SIG-M5 treated with dmso at 0.1 percent for 504 hours (cell line): ENCODE results near the gene C16orf87.

Source experiments
- DNase-seq: peaks from one replicate; lab custom pipeline; 2025; ENCODE audit not compliant: unreplicated experiment; lab: John Stamatoyannopoulos, UW

C16orf87 gene

DNA sequence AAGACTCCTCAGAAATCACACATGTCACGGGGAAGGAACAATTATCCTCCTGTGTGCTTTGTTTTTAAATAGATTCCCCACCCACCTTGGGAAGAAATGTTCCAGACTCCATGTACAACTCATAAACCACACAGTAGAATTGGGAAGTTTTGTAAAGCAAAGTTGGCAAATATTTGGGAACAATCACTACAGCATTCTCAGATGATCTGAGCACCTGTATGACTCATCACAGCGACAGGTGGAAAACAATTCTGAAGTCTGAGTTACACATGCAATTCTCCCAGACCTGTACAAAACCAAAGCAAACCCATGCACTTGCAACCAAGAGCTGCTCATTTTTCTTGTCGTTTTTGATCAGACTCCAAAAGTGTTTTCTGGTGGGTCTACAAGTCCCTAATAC lies 68.4 kb downstream of the C16orf87 start:
- no peak for DNase-seq

DNA sequence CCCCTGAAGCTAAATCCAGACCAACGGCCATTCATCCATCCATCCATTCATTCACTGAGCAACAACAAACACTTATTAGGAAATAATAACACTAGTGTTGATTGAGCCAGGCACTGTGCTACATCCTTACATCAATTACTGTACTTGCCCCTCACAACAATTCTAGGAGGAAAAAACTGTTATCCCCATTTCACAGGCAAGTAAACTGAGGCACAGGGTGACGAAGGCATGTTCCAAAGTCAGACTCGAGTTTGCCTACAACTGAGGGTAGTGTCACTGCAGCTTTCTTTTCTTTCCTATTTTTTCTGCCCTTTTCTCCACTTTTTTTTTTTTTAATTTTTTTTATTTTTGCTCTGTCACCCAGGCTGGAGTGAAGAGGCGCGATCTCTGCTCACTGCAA lies 71.7 kb downstream of the C16orf87 start:
- DNase-seq: no peak

DNA sequence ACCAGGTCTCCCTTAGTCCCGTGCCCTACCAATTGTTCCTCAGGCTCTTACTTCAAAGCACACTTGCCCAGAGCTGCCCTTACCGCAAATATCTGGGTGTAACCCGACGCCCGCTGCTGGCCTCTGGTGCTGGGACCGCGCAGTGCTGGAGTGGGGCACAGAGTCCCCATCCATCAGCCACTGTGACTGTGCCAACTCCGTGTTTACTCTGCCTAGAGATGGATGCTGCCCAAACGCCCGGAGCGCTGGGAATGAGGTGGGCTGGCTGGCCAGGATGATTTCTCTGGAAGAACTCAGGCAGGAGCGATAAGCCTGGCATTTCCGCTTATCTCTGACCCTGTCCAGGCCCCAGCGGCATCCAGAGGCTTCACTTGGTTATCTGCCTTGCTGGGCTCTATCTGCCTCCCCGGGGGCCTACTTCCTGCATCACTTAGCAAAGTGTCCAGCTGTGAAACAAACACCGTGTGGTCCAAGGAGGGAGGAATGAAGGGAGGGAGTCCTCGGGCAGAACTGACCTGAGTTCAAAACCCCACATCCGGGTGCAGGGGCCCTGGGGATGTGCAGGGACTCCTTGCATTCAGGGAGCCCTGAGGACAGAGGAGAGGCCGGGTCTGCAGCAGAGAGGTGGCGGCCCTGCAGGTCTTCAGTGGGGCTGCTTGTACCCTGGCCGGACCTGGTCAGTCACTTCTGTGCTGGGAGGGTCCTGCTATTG lies 73.5 kb downstream of the C16orf87 start:
- DNase-seq: no peak

- no peak for DNase-seq
Observed at GRCh38 chr16:46756772-46757171, 74.2 kb downstream of the C16orf87 start.

DNA sequence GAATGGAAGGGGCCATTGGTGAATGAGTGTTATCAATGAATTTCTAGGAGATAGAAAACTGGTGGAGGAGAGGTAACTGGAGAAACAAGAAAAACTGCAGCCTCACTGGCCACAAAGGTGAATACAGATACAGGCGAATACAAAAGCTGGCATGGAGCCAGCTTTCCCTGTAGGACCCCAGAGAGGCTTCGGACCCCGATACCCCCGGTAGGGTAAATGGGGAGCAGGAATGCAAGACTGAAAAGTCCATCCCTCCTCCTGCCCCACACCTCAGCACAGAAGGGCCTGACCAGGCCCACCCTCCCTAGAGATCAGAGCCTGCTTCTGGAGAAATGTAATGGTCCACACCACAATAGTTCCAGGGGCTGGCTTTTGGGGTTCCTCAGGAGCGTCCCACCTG lies 78.0 kb downstream of the C16orf87 start:
- DNase-seq: no peak

DNA sequence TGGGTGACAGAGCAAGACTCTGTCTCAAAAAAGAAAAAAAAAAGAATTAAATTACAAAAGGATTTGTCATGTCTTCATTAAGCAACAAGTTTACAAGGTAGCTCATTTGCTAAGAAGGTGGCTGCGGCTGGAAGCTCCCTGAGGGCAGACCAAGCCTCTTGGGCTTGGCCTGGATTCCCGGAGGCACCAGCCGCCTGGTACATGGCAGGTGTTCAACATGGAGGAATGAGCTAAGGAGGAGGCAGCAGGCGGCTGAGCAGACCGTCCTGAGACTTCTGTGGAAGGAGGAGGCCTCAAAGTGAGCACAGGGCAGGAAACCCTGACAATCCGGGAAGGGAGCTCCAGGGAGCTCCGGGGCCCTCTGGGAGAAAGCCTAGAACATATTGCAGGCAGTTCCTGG lies 79.6 kb downstream of the C16orf87 start:
- DNase-seq: no peak

DNA sequence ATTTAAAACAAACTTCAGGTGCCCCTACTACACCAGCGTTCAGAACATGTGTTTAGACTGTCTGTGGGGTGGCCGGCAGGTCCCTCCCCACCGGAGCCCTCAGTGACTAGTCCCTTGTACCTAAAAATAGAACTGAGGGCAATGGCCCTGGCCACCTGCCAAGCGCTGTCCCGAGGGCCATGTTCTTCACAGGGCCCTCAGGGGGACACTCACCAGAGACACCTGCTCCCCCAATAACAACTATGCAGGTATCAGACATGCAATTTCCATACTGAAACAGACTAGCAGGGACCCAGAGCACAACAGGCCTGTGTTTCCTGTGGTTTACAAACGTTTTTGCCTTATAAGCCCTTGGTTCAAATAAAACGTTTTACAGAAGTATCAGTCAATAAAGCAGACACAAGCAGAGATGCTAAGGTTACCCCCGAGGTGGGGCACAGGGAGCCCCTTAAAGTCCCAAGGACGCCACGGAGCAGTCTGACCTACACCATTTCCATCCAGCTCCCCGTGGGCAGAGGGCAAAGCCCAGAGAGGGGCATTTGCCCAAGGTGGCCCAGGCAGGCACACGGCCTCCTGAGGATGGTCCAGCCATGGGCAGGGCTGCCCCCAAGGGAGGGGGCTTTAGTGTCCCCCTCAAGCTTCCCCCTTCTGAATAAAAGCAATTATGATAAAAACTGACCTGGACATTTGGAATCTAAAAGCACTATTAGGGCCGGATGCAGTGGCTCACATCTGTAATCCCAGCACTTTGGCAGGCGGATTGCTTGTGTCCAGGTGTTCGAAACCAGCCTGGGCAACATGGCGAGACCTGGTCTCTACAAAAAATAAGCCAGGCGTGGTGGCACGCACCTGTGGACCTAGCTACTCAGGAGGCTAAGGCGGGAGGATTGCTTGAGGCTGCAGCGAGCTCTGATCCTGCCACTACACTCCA lies 81.9 kb downstream of the C16orf87 start:
- DNase-seq: no peak

GRCh38 chr16:46747777-46748651 lies 83.0 kb downstream of the C16orf87 start, which contains the start of gene MYLK3:
TSS of gene MYLK3 (minus strand) at chr16:46748344. CDS start at chr16:46748193, 151 bp downstream.
- no peak for DNase-seq

- DNase-seq: no peak
Observed at GRCh38 chr16:46746821-46747776, 83.9 kb downstream of the C16orf87 start.
